NB4 (cell line): Measurements from ENCODE around the gene P2RX6.

Experiments used
- DNase-seq: peaks from one replicate; pipeline ENCODE4 v3.0.0; 2010; ENCODE audit warnings: low read depth
- H3K4me3 ChIP-seq: one replicate; pipeline ENCODE4 v1.5.1; 2011; ENCODE audit warnings: mild to moderate bottlenecking, low read depth, low read length, moderate library complexity
- CTCF ChIP-seq: IDR thresholded peaks from one replicate; pipeline ENCODE4 v1.5.1; 2012; ENCODE audit warnings: low read depth, low read length
- MAX ChIP-seq: IDR thresholded peaks from 2 replicates; pipeline ENCODE4 v1.6.1; 2011; ENCODE audit warnings: low read depth, low read length
- MYC ChIP-seq: IDR thresholded peaks from 2 replicates; pipeline ENCODE4 v1.6.1; 2011; ENCODE audit warnings: low read depth, low read length
- POLR2A ChIP-seq: IDR thresholded peaks from 2 replicates; pipeline ENCODE4 v1.6.1; 2011; ENCODE audit warnings: mild to moderate bottlenecking; ENCODE audit not compliant: insufficient read length; ENCODE audit errors: extremely low read depth

Gene P2RX6

GRCh38 chr22:20991252-20992055 lies 23.5 kb upstream of the P2RX6 start:
- DNase-seq: no peak
- TF ChIP-seq CTCF: no peak
- TF ChIP-seq POLR2A: no peak
- no peak for TF ChIP-seq MYC
- no peak for TF ChIP-seq MAX

GRCh38 chr22:20992056-20992442 lies 22.9 kb upstream of the P2RX6 start:
- no peak overlapping the region for H3K4me3 ChIP-seq
- no peak for DNase-seq
- TF ChIP-seq MAX (no peak), MYC (no peak), CTCF (no peak), POLR2A (no peak)

More at GRCh38 chr22:20991252-20992055, 23.5 kb upstream of the P2RX6 start:
- no peak overlapping the region for H3K4me3 ChIP-seq

GRCh38 chr22:20992456-20993303 lies 22.3 kb upstream of the P2RX6 start:
- no peak for TF ChIP-seq POLR2A
- DNase-seq: no peak
- no peak overlapping the region for H3K4me3 ChIP-seq

GRCh38 chr22:20993304-20994127 lies 21.4 kb upstream of the P2RX6 start:
- H3K4me3 ChIP-seq: no peak overlapping the region
- DNase-seq: no peak
- TF ChIP-seq CTCF: no peak
- TF ChIP-seq POLR2A: no peak
- TF ChIP-seq MYC: no peak
- no peak for TF ChIP-seq MAX

- no peak overlapping the region for H3K4me3 ChIP-seq
- no peak for TF ChIP-seq CTCF
- TF ChIP-seq MAX: no peak
- TF ChIP-seq POLR2A: no peak
- no peak for TF ChIP-seq MYC
Measured at GRCh38 chr22:20994128-20994901, 20.6 kb upstream of the P2RX6 start.

More at GRCh38 chr22:20994128-20994901, 20.6 kb upstream of the P2RX6 start:
- DNase-seq: no peak
